H1 (cell line): Measurements from ENCODE around the gene SLC16A8. TPM values are rescaled to one million over a fixed set of nuclear protein-coding genes. Genes with fewer than 3 reads are reported as not detected.
A peak's percentile ranks its signal among the peaks of the same experiment; 100 is the strongest.

Experiments
- KDM4A ChIP-seq: IDR thresholded peaks from one replicate; pipeline ENCODE4 v1.7.1; 2012; ENCODE audit warnings: low read depth, mild to moderate bottlenecking, moderate library complexity, low read length, inconsistent platforms; ENCODE audit not compliant: severe bottlenecking
- polyA plus RNA-seq, 7 experiments: library from polyadenylated mRNA; depleted of rRNA in 3 of 7; stranded (reverse) in 5 of 7; unstranded in 2 of 7; fragments of >200 nt in 5 of 7; fragments of 200-250 nt in 2 of 7; gene quantifications; 1 replicate in 5 of 7; 2 replicates in 1 of 7; 4 replicates in 1 of 7; pipeline versions ENCODE4 v1.2.1 to v1.2.3, GENCODE V29; 2011 to 2013; ENCODE audit warnings: missing spikeins in 2 of 7, mixed read lengths in 2 of 7
- total RNA-seq: library from RNA; stranded (reverse); fragmentation: NEBNext Ultra II Directional; extraction: Animal tissue kit (Norgen Biotek cat#: 25700); gene quantifications from 2 replicates; pipeline ENCODE4 v1.2.1, GENCODE V29; 2021
- TF ChIP-seq, protein P1 (sequence below): IDR thresholded peaks from 2 replicates; pipeline ENCODE4 v1.6.1; 2012; ENCODE audit warnings: inconsistent platforms

Gene SLC16A8
- total and polyA plus RNA-seq, 2 of the 8 experiments (the other 6 are each of a cell fraction or from before 2014, with no cell fraction given): 0.70 TPM; not detected in 1

DNA sequence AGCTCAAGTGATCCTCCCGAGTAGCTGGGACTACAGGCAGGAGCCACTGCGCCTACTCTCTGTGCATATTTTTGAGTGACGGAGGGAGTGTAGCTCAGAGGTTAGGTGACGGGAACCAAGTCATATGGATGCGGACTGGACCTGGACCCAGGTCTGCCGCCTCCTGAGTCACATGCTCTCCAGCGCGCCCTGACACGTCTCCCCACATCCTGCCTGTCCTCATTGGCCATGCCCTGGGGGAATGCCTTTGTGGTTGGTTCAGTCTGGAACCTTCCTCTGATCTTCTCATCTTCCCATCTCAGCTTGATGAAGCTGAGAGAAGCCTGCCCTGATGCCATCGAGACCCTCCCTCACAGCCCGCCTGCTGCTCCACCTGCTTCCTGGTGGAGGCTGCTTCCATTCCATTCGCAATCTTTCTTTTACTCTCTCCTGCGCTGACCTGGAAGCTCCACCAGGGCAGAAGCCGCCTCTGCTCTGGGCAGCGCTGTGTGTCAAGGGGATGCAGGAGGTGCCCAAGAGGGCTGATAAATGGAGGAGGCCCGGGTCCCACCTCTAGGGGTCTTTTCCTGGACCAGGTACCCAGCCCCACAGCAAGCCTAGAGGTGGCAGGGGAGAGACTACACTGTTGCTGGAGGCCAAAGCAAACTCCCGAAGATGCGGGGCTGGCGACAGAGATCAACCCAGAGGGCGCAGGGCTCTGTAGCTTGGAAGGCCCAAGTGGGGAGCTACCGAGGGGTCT lies 40.4 kb upstream of the SLC16A8 start (continued):
- TF ChIP-seq KDM4A: no peak
- TF ChIP-seq, protein P1, sequence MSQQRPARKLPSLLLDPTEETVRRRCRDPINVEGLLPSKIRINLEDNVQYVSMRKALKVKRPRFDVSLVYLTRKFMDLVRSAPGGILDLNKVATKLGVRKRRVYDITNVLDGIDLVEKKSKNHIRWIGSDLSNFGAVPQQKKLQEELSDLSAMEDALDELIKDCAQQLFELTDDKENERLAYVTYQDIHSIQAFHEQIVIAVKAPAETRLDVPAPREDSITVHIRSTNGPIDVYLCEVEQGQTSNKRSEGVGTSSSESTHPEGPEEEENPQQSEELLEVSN: peak; percentile 40; the same call in 1 of the 2 replicates
